Esophagus squamous epithelium (tissue), 4 donors: Measurements from ENCODE around the gene CANX.

Experiments used
- CTCF ChIP-seq, 6 experiments: fragments of 450-650 bp in 4 of 6; fragments of 200-600 bp in 2 of 6; sonication (generic) in 2 of 6; IDR thresholded peaks; one replicate each; pipeline ENCODE4 v1.5.1; 2016 to 2019; ENCODE audit warnings: antibody characterized with exemption in 6 of 6, mild to moderate bottlenecking in 4 of 6, moderate library complexity in 4 of 6
- POLR2A ChIP-seq, 4 donors: fragments of 450-650 bp; IDR thresholded peaks; one replicate each; pipeline ENCODE4 v1.6.1; 2017; ENCODE audit warnings: antibody characterized with exemption in 4 of 4, mild to moderate bottlenecking in 4 of 4, moderate library complexity in 3 of 4

GRCh38 chr5:179769796-179770195 lies 71.0 kb downstream of the CANX start:
- TF ChIP-seq CTCF (IDR thresholded peaks at IDR 0.05) (no peak), POLR2A (IDR thresholded peaks at IDR 0.05) (no peak)
